Kidney (tissue), 14 donors: ENCODE measurements around the gene TADA2B. TPM values are rescaled to one million over a fixed set of nuclear protein-coding genes. Genes with fewer than 3 reads are reported as not detected.

Experiments
- DNase-seq, 5 donors: peaks; one replicate each; pipeline ENCODE4 v3.0.0-alpha.2; 2013 to 2020
- FAIRE-seq: peaks from 2 replicates; lab custom pipeline; 2012; peaks lifted over from hg19 to GRCh38; lab: Jason Lieb, UNC
- H3K27ac ChIP-seq, 2 donors: one replicate each; pipeline ENCODE4 v1.7.0; 2013; ENCODE audit warnings: low read depth in 2 of 2, low read length in 2 of 2, inconsistent platforms in 1 of 2
- H3K27me3 ChIP-seq: one replicate; pipeline ENCODE4 v1.7.1; 2013; ENCODE audit warnings: low read length, inconsistent platforms; ENCODE audit not compliant: control insufficient read depth, insufficient read depth
- H3K36me3 ChIP-seq, 3 donors: one replicate each; pipeline versions ENCODE4 v1.7.0 to v1.7.1; 2013; ENCODE audit warnings: low read length in 3 of 3, control low read depth in 1 of 3, inconsistent platforms in 1 of 3; ENCODE audit not compliant: insufficient read depth in 3 of 3, control insufficient read depth in 2 of 3
- H3K4me1 ChIP-seq, 3 donors: one replicate each; pipeline versions ENCODE4 v1.7.0 to v1.7.1; 2013; ENCODE audit warnings: low read length in 3 of 3, inconsistent platforms in 1 of 3, low read depth in 1 of 3; ENCODE audit not compliant: control insufficient read depth in 2 of 3, insufficient read depth in 2 of 3
- H3K4me3 ChIP-seq, 3 donors: one replicate each; pipeline versions ENCODE4 v1.7.0 to v1.8.1; 2013; ENCODE audit warnings: low read length in 3 of 3, control low read depth in 1 of 3, inconsistent platforms in 1 of 3
- H3K9ac ChIP-seq, 3 donors: one replicate each; pipeline versions ENCODE4 v1.7.0 to v1.7.1; 2013; ENCODE audit warnings: low read length in 3 of 3, control low read depth in 1 of 3, inconsistent platforms in 1 of 3
- H3K9me3 ChIP-seq, 3 donors: one replicate each; pipeline versions ENCODE4 v1.7.0 to v1.7.1; 2013; ENCODE audit warnings: low read length in 3 of 3, control low read depth in 1 of 3, inconsistent platforms in 1 of 3; ENCODE audit not compliant: control insufficient read depth in 2 of 3, insufficient read depth in 1 of 3
- CTCF ChIP-seq: IDR thresholded peaks from 3 replicates; pipeline ENCODE4 v1.5.1; 2012; ENCODE audit warnings: mild to moderate bottlenecking, moderate library complexity, borderline replicate concordance; ENCODE audit not compliant: insufficient read depth; ENCODE audit errors: extremely low read depth
- intact Hi-C: fragments of 100-400 bp; cut with DNase I; formaldehyde crosslinking; loops from one replicate; pipeline ENCODE4 v1.11.1; 2022
- polyA plus RNA-seq: library from polyadenylated mRNA; stranded (reverse); fragments of 350-450 nt; fragmentation: Illumina TruSeq; extraction: RNeasy Lipid Tissue Mini Kit (QIAGEN cat#74804); gene quantifications from one replicate; pipeline ENCODE4 v1.2.3, GENCODE V29; 2014; ENCODE audit warnings: low read depth, low replicate concordance; ENCODE audit not compliant: insufficient read depth
- total RNA-seq: library from RNA; stranded (reverse); fragmentation: NEBNext Ultra II Directional; extraction: Animal tissue kit (Norgen Biotek cat#: 25700); gene quantifications from one replicate; pipeline ENCODE4 v1.2.1, GENCODE V29; 2021
- donor health status: control.
- donor health status: control.
- donor health status: control.
- donor health status: control.
- donor health status: control.
- donor health status: DM: yes; HTN: yes; CAD: no.
- donor health status: Normal renal cell carcinoma (clear cell type).

TADA2B gene
- total and polyA plus RNA-seq, 2 donors from 2014 or later, result 14.2 to 30.5 TPM

GRCh38 chr4:7004331-7004730 lies 38.8 kb upstream of the TADA2B start:
- Histone ChIP-seq H3K27ac (peak overlapping the region in 1 of 2 donors; percentile 5), H3K27me3 (no peaks in the 10 kb centered on the region), H3K9ac (no peak overlapping the region), H3K4me1 (peaks cover 0 to 18% (median 6%) of the 10 kb centered on the region in 3 donors), H3K9me3 (no peaks in the 10 kb centered on the region), H3K36me3 (peaks cover 0 to 52% (median 28%) of the 10 kb centered on the region in 3 donors), H3K4me3 (no peak overlapping the region)
- FAIRE-seq (no peak), DNase-seq (no peak)
- intact Hi-C loops, result no loop called here
- no peak for TF ChIP-seq CTCF

GRCh38 chr4:7005571-7005970 lies 37.6 kb upstream of the TADA2B start:
- DNase-seq (peak in 1 of 5 donors; percentile 7), FAIRE-seq (no peak)
- intact Hi-C loops, result no loop called here
- Histone ChIP-seq H3K4me1 (peaks cover 0 to 18% (median 5%) of the 10 kb centered on the region in 3 donors), H3K4me3 (no peak overlapping the region), H3K27ac (no peak overlapping the region), H3K9ac (no peak overlapping the region), H3K36me3 (peaks cover 0 to 51% (median 23%) of the 10 kb centered on the region in 3 donors), H3K9me3 (no peaks in the 10 kb centered on the region), H3K27me3 (no peaks in the 10 kb centered on the region)
- no peak for TF ChIP-seq CTCF

- peaks cover 0 to 51% (median 25%) of the 10 kb centered on the region in 3 donors for H3K36me3 ChIP-seq
These were observed 36.8 kb upstream of the TADA2B start for GRCh38 chr4:7006411-7006810.

More at GRCh38 chr4:7006411-7006810, 36.8 kb upstream of the TADA2B start:
- Histone ChIP-seq H3K9ac (no peak overlapping the region), H3K4me3 (no peak overlapping the region), H3K27me3 (no peaks in the 10 kb centered on the region), H3K27ac (no peak overlapping the region), H3K9me3 (no peaks in the 10 kb centered on the region), H3K4me1 (peaks cover 0 to 10% (median 2%) of the 10 kb centered on the region in 3 donors)
- TF ChIP-seq CTCF, result no peak
- DNase-seq, result no peak
- intact Hi-C loops, result no loop called here
- FAIRE-seq, result no peak
